ACC112 (cell line): ENCODE data around the gene RRM2.

Source experiments
- H2AFZ ChIP-seq: fragments of 200-600 bp; sonication (generic); one replicate; pipeline ENCODE4 v1.6.0; 2017; ENCODE audit warnings: antibody characterized with exemption, low read length; ENCODE audit not compliant: unreplicated experiment
- H3K27ac ChIP-seq: fragments of 200-600 bp; sonication (generic); 2 replicates; pipeline ENCODE4 v1.5.1; 2014; ENCODE audit warnings: low read depth, mild to moderate bottlenecking, antibody characterized with exemption, low read length, moderate library complexity
- H3K27me3 ChIP-seq: fragments of 200-600 bp; sonication (generic); 2 replicates; pipeline ENCODE4 v1.6.1; 2014; ENCODE audit warnings: mild to moderate bottlenecking, antibody characterized with exemption, low read length, moderate library complexity, mixed read lengths; ENCODE audit not compliant: insufficient read depth
- H3K36me3 ChIP-seq: fragments of 200-600 bp; sonication (generic); 2 replicates; pipeline ENCODE4 v1.6.1; 2016; ENCODE audit warnings: mild to moderate bottlenecking, antibody characterized with exemption, low read length, moderate library complexity, mixed read lengths; ENCODE audit not compliant: insufficient read depth
- H3K4me1 ChIP-seq: fragments of 200-600 bp; sonication (generic); one replicate; pipeline ENCODE4 v1.6.1; 2016; ENCODE audit warnings: low read length, mixed read lengths; ENCODE audit not compliant: insufficient read depth, unreplicated experiment, control insufficient read depth
- H3K4me3 ChIP-seq: fragments of 200-600 bp; sonication (generic); 2 replicates; pipeline ENCODE4 v1.5.1; 2014; ENCODE audit warnings: mild to moderate bottlenecking, low read depth, low read length
- H3K79me2 ChIP-seq: fragments of 200-600 bp; sonication (generic); one replicate; pipeline ENCODE4 v1.6.0; 2016; ENCODE audit warnings: low read length; ENCODE audit not compliant: control insufficient read depth, unreplicated experiment, insufficient read depth

Gene RRM2

DNA sequence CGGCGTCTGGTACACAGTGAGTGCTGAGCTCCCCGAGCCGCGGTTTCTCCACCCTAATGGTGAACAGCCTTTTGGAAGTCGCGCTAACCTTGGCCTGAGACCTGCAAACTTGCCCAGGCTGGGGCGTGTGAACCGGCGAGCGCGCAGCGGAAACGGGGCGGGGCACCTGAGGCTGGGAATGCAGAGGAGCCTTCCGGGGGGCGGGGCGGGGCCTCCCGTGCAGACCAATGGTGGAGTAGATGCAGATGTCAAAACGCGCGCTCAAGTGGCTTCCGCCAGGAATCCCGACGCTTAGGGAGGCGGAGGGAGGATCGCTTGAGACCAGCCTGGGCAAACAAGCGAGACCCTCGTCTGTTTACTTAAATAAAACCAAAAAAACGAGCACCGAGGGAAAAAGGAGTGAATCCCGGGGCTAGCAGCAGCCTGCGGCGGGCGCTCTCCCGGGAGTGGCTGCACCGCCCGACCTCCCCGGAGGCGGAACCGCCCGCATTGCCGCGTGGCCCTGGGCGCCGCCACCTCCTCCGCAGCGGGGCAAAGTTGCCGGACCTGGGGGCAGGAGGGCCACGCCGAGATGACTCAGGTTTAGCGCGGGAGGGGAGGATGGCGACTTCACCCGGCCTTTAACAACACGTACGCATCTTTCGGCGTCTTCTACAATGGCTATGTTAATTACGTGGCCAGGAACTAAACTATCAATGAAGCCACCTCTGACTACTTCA lies 2.2 kb upstream of the RRM2 start:
- Histone ChIP-seq H2AFZ (peak overlapping the region; percentile 68), H3K27ac (peak overlapping the region; percentile 87), H3K79me2 (peaks cover 36% of the 10 kb centered on the region)

DNA sequence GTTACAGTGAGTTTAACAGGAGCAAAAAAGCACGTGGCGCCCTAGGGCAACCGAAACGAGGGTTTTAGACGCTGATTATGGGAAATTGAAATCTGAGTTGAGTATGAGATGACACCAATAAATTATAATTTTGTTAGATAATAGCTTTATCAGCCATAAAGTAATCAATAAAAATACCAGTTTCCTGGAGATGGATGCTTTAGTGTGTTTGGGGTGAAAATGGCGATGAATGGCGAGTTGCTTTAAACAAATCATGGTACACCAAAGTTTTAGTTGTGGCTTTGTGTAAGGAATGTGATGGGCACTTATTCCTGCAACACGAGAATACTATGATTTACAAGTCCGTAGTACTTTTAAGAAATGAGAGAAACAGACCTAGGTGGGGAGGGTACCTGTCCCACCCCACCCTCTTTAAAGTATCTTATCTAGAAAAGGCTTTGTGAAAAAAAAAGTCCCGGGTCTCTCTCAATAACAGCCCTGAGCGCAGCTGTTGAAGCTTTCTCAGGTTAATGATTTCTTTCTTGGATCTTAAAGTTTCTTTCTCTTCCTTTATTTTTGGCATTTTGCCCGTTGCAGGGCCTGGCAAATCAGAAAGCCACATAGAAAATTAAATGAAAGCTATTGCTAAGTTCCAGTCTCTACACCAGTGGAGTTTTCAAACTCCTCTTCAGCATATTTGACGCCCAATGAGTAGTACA lies 1.5 kb upstream of the RRM2 start:
- H2AFZ ChIP-seq, result no peak overlapping the region
- peaks cover 43% of the 10 kb centered on the region for H3K79me2 ChIP-seq
- H3K4me1 ChIP-seq, result peaks cover 21% of the 10 kb centered on the region
- H3K27ac ChIP-seq, result peak overlapping the region; percentile 87
- no peaks in the 10 kb centered on the region for H3K27me3 ChIP-seq
- no peaks in the 10 kb centered on the region for H3K36me3 ChIP-seq
- H3K4me3 ChIP-seq, result peak overlapping the region; percentile 93

More for the DNA sequence above, 2.2 kb upstream of the RRM2 start:
- H3K4me1 ChIP-seq, result peaks cover 19% of the 10 kb centered on the region
- peak overlapping the region; percentile 93 for H3K4me3 ChIP-seq
- no peaks in the 10 kb centered on the region for H3K36me3 ChIP-seq
- H3K27me3 ChIP-seq, result no peaks in the 10 kb centered on the region

DNA sequence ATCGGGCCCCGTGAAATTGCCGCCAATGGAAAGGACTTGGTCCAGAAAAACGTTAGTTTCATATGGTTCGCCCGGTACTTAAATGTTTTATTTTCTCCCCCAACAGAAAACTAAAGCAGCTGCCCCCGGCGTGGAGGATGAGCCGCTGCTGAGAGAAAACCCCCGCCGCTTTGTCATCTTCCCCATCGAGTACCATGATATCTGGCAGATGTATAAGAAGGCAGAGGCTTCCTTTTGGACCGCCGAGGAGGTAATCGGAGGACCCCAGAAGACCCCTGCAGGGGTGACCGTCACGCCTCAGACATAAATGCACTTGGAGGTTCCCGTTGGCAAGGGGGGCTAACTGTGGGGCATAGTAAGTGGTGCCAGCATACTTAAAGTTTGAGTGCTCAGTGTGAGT lies 742 bp downstream of the RRM2 start:
- H3K4me3 ChIP-seq, result peak overlapping the region; percentile 93
- no peak overlapping the region for H2AFZ ChIP-seq
- H3K79me2 ChIP-seq, result peaks cover 54% of the 10 kb centered on the region

DNA sequence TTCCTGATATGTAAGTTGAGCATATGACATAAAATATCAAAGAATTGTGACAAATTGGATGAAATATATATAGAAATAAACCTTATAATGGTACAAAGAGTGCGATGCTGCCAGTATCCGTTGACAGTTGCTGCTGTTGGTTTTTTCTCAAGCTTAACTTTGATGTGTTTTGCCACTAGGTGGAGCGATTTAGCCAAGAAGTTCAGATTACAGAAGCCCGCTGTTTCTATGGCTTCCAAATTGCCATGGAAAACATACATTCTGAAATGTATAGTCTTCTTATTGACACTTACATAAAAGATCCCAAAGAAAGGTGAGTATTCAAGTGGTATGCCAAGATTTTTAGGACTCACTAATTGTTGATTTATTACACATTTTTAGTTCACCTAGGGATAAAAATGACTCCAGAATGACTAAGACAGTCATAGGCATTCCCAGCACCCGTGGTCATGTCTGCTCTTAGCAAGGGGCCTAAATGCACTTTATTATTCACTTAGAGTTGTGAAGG lies 2.1 kb downstream of the RRM2 start:
- peaks cover 24% of the 10 kb centered on the region for H3K36me3 ChIP-seq
- H3K4me1 ChIP-seq, result peaks cover 42% of the 10 kb centered on the region
- peak overlapping the region; percentile 93 for H3K4me3 ChIP-seq
- peaks cover 67% of the 10 kb centered on the region for H3K79me2 ChIP-seq
- H3K27me3 ChIP-seq, result no peaks in the 10 kb centered on the region
- H2AFZ ChIP-seq, result peak overlapping the region; percentile 47
- peak overlapping the region; percentile 89 for H3K27ac ChIP-seq

More for the DNA sequence above, 742 bp downstream of the RRM2 start:
- H3K4me1 ChIP-seq, result peaks cover 29% of the 10 kb centered on the region
- H3K36me3 ChIP-seq, result peaks cover 11% of the 10 kb centered on the region
- no peaks in the 10 kb centered on the region for H3K27me3 ChIP-seq
- peak overlapping the region; percentile 89 for H3K27ac ChIP-seq

DNA sequence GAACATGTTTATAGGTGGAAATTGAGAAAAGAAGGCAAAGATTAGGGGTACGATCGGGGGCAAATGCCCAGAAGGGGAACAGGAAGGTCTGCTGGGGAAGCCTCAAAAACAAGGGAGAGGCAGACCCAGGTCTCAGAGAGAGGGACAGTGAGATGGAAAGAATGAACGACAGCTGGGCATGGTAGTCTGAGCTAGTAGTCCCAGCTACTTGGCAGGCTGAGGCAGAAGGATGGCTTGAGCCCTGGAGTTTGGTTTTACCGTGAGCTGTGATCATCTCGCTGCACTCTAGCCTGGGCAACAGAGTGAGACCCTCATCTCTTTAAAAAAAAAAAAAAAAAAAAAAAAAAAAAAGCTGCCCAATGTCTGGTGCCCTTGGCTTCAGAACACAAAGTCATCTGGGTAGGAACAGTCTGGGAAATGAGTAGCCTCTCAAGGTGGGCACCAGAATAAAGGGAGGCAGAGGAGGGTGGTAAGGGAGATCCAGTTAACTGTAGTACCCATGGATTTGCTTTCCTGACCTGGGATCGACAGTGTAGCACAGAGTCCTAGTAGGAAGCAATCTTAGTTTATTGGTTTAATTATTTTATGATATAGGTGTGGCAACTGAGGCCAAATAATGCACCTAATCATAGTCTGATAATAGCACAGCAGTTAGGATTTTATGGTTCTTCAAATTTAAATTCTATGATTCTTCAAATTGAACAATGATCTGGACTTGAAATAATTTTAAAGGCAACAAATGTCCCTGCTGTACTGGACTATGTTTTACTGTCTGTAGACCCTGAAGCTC lies 3.5 kb downstream of the RRM2 start:
- Histone ChIP-seq H3K4me3 (peak overlapping the region; percentile 47), H3K36me3 (peaks cover 25% of the 10 kb centered on the region), H3K4me1 (peaks cover 42% of the 10 kb centered on the region), H3K27ac (0 out of 2 replicates have a peak overlapping the region, but pooled peaks have one; percentile 10), H3K27me3 (no peaks in the 10 kb centered on the region), H3K79me2 (peaks cover 64% of the 10 kb centered on the region), H2AFZ (no peak overlapping the region)

DNA sequence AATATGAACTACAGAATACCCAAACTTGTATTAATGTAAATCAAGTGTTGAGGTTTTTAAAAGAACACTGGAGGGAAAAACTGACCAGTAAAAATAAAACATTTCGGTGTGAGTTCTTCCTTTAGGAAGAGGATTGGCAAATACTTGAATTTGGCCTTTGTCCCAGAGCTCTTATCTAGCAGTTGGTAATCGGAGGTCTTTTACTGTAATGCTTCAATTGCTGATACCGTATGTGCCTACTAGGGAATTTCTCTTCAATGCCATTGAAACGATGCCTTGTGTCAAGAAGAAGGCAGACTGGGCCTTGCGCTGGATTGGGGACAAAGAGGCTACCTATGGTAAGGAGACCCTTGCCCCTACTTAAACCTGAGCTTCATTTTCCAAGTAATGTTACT lies 4.1 kb downstream of the RRM2 start:
- Histone ChIP-seq H3K4me3 (no peak overlapping the region), H2AFZ (no peak overlapping the region), H3K4me1 (peaks cover 38% of the 10 kb centered on the region), H3K79me2 (peaks cover 59% of the 10 kb centered on the region), H3K27me3 (no peaks in the 10 kb centered on the region), H3K27ac (0 out of 2 replicates have a peak overlapping the region, but pooled peaks have one; percentile 10), H3K36me3 (peaks cover 26% of the 10 kb centered on the region)

DNA sequence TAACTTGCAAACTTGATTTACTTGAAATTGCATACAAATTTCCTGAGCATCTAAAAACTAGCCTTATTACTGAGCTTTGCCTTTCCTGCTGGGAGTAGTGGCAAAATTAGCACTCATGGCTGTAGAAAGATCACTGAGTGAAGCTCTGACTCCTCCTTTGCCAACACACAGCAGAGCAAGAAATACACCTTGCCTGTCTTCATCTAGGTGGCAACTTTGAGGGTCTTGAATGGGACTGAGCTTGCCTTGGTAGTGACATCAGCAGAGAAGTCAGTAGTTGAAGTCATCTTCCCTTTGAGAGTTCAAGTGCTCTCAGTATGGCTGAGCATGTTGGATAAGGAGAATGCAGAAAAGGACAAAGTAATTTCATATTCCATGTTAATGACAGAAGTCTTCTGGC lies 5.9 kb downstream of the RRM2 start:
- no peak overlapping the region for H2AFZ ChIP-seq
- H3K36me3 ChIP-seq, result peaks cover 34% of the 10 kb centered on the region
- H3K27me3 ChIP-seq, result no peaks in the 10 kb centered on the region
- H3K79me2 ChIP-seq, result peaks cover 46% of the 10 kb centered on the region
- peaks cover 37% of the 10 kb centered on the region for H3K4me1 ChIP-seq
- H3K4me3 ChIP-seq, result no peak overlapping the region
- no peak overlapping the region for H3K27ac ChIP-seq

DNA sequence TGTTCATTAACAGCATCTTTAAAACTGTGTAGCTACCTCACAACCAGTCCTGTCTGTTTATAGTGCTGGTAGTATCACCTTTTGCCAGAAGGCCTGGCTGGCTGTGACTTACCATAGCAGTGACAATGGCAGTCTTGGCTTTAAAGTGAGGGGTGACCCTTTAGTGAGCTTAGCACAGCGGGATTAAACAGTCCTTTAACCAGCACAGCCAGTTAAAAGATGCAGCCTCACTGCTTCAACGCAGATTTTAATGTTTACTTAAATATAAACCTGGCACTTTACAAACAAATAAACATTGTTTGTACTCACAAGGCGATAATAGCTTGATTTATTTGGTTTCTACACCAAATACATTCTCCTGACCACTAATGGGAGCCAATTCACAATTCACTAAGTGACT lies 7.0 kb downstream of the RRM2 start:
- Histone ChIP-seq H3K4me3 (no peak overlapping the region), H3K27me3 (no peaks in the 10 kb centered on the region), H3K36me3 (peaks cover 34% of the 10 kb centered on the region), H3K79me2 (peaks cover 39% of the 10 kb centered on the region), H3K27ac (no peak overlapping the region), H3K4me1 (peaks cover 34% of the 10 kb centered on the region), H2AFZ (no peak overlapping the region)

DNA sequence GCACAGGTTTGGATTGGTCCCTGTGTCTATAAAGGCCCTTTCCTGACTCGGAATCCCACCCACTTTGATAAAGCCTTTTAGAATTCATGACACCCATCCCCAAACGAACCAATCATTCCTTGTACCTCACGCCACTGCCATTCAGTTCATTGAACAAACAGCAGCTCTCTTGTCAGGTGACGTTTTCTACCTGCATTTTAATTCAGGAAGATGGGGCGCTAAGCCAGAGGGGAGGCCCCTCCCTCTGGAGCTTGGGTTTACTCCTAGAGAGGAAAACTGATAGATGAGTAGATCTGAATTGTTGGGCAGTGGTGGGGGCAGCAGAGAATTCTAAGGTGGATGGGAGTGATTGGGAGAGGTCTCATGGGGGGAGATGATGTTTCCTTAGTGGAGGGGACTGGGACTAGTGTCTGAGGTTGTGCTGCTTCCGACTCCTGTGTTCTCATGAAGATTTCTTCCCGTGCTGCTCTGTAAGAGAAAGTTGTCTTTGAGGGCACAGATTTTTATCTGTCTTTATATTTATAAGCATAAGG lies 9.6 kb downstream of the RRM2 start:
- Histone ChIP-seq H3K36me3 (peaks cover 25% of the 10 kb centered on the region), H3K27me3 (no peaks in the 10 kb centered on the region), H3K27ac (no peak overlapping the region), H2AFZ (no peak overlapping the region), H3K4me3 (no peak overlapping the region), H3K79me2 (peaks cover 13% of the 10 kb centered on the region), H3K4me1 (peaks cover 29% of the 10 kb centered on the region)

DNA sequence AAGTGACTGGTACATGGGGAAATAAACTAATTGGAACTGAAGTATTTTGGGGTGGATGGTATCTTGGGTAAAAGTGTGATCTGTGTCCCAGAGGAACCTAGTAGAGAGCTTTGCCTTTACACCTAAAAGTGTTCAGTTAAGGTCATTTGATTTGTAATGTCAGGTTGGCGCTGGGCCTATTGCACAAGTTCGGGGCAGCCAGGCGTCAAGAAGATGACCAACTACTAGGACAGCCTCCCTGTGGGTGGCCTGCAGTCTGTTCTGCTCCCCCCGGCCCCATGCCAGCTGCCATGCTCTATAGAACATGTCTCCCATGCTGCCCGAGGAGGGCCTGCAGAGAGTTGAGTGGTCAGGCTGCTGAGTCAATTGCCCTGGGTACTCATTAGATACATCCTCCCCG lies 10.1 kb downstream of the RRM2 start:
- Histone ChIP-seq H3K4me3 (no peak overlapping the region), H3K36me3 (peaks cover 25% of the 10 kb centered on the region), H3K27ac (no peak overlapping the region), H3K79me2 (peaks cover 13% of the 10 kb centered on the region), H3K4me1 (peaks cover 29% of the 10 kb centered on the region), H2AFZ (no peak overlapping the region), H3K27me3 (no peaks in the 10 kb centered on the region)
